GM18870 (cell line): ENCODE results near the gene SLCO1A2.
"Not testable (repeated sequence)": the region's sequence is repeated elsewhere in the genome, so short reads cannot be mapped to it uniquely, and the experiment has no call there.

Source experiments
- ATAC-seq: cut with Tn5 transposase; IDR thresholded peaks from one replicate; pipeline ENCODE4 v1.9.1; 2021; ENCODE audit warnings: moderate library complexity; ENCODE audit not compliant: unreplicated experiment

SLCO1A2 gene

DNA sequence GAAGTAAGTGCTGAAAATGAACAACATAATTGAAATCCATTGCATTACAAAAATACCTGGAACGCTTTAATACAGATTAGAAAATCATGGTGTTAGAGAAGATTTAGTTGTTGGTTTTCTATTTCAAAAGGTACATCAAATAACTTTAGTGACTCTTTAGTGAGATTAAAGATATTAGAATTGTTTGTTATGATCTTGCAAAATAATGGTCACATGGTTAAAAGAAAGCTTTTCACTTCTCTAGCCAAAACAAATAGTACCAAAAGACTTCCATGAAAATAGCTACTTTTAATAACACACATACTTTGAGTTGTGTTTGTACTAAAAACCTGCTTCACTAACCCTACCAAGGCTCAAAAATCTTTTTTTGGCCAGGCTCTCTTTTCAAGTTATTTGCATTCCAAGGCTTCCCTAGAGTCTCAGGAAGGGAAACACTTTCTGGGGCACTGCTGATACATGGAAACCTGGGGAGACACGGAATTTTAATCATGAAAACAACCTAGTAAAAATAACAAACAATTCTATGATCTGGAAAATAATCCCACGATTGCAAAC lies at the start of gene SLCO1A2:
Gene SLCO1A2 (minus strand): TSS at position 147 of the 555 bp plus-strand sequence. CDS start 270 bp downstream, outside the sequence.
- no peak for ATAC-seq

- ATAC-seq = no peak
Measured at GRCh38 chr12:21384261-21384660, 49.5 kb upstream of the SLCO1A2 start.

- not testable (repeated sequence) for ATAC-seq
Measured at GRCh38 chr12:21381320-21381719, 46.6 kb upstream of the SLCO1A2 start.

DNA sequence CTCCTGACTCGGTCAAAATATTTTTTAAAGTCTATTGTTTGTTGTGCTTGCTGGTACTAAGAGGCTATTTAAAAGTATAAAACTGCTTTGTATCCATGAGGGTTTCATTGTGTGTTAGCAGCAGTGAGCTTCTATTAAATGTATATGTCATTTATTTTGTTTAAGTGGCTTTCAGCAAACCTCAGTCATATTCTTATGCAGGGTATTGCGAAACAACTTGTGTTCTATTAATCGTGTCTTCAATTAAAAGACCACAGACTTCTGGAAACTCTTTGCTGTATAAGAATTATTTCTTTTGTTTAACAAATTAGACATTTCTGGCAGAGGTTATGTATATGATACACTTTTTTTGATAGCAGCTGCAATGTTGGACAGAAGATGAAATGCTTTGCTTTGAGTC lies 44.5 kb upstream of the SLCO1A2 start:
- no peak for ATAC-seq

GRCh38 chr12:21372602-21373001 lies 37.9 kb upstream of the SLCO1A2 start, which contains the start of gene IAPP:
TSS of gene IAPP (plus strand) at chr12:21372902. CDS start at chr12:21373352, 450 bp downstream.
- no peak for ATAC-seq

DNA sequence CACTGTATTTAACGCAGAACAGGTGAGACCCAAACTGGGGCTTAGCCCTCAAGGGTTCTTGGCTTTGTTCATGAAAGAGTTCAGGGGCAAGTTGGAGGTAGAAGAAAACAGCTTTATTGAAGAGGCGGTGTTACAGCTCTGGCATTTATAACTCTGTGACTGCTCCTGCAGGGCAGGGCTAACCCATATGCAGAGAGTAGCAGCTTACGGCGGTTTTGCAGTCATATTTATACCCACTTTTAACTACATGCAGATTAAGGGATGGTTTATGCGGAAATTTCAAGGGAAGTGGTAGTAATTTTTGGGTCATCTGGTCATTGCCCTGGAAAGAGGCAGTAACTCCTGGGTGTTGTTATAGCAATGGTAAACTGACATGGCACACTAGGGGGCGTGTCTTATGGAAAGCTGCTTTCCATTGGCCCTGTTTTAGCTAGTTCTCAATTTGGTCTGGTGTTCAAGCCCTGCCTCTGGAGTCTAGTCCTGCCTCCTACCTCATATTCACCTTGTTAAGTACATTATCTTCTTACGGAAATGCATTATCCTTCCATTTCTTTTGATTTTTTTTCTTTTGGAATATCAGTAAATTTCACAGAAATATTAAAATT lies 36.2 kb upstream of the SLCO1A2 start:
- ATAC-seq = no peak

GRCh38 chr12:21369141-21369980 lies 34.6 kb upstream of the SLCO1A2 start:
- ATAC-seq = no peak

- ATAC-seq = not testable (repeated sequence)
Measured at GRCh38 chr12:21360632-21361031, 25.9 kb upstream of the SLCO1A2 start.

- ATAC-seq = no peak
Measured at GRCh38 chr12:21354641-21355040, 19.9 kb upstream of the SLCO1A2 start.

- no peak for ATAC-seq
Measured at GRCh38 chr12:21353948-21354347, 19.2 kb upstream of the SLCO1A2 start.

- ATAC-seq = no peak
Measured at GRCh38 chr12:21353487-21353886, 18.8 kb upstream of the SLCO1A2 start.

GRCh38 chr12:21350975-21351374 lies 16.3 kb upstream of the SLCO1A2 start:
- ATAC-seq = no peak

- ATAC-seq = no peak
Measured at GRCh38 chr12:21346542-21347205, 12.0 kb upstream of the SLCO1A2 start.

DNA sequence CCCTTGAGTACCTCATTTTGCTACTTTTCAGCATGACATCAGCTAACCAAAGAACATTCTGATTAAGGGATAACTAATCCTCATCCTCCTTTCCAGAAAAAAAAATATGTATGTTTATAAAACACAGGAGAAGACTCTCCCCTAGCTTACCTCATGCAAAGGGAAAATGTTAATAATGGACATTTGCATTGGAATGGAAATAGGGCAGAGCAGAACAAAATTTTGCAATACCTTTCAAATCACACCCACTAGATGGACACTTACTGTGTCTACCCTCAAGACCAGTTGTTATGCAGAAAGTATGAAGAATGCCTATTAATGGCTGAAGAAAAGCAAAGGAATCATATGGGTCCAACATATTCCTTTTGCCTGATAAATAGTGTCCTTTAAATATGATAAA lies 8.9 kb upstream of the SLCO1A2 start:
- no peak for ATAC-seq

DNA sequence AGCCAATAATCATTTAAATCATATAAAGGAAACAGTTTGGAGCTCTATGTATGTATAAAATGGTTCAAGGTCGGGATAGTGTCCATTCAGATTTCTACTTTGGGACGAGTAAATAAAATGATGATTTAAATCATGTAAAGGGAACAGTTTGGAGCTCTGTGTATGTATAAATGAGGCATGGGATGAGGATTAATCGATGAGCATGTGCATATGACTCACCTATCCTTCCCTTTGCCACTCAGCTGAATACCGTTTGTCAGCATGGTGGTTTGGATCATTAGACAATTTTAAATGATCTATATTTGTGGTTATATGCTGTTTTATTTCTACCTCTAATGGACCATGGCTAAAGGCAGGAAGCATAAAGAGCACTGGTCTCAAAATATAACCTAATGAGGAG lies 7.1 kb upstream of the SLCO1A2 start:
- no peak for ATAC-seq

DNA sequence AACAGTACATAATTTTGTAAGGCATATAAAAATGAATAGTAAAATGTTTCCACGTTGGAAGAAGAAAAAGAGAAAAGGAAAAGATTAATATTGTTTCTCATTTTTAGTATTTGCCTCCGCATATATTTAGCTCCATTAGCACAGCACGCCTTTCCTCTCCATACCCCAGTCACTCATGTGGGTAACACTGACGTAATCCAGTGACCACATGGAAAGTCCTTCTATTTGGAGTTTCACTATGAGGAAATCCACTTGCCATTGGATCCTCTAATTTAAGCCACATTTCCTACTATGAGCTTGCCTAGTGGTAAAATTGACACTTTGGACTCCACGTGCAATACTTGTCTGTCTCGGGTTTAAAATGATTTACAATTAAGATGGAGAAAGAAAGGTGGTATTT lies 5.7 kb upstream of the SLCO1A2 start:
- no peak for ATAC-seq

- no peak for ATAC-seq
Measured at GRCh38 chr12:21339921-21340320, 5.2 kb upstream of the SLCO1A2 start.

- ATAC-seq = no peak
Measured at GRCh38 chr12:21337959-21338744, 3.4 kb upstream of the SLCO1A2 start.

DNA sequence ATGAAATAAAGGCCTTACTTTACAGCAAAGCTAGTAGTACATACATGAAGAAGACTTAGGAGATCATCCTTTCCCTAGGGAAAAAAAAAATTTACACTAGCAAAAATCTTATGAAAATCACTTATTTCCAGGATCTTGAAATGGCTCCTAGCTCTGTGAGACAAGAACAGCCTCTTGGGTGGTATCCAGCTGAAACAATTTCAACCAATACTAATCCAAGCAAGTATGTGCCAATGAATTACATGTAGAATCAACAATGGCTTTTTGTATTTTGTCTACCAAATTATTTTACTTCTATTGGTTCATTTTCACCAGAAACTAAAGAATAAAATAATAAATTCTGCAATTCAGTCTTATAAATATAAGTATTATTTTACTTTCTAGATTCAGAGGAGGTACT lies 2.7 kb upstream of the SLCO1A2 start:
- no peak for ATAC-seq

GRCh38 chr12:21336656-21337055 lies 1.9 kb upstream of the SLCO1A2 start:
- no peak for ATAC-seq
